HG02840 (cell line): ENCODE data around the gene PRKCSH.

Experiments
- ATAC-seq: cut with Tn5 transposase; IDR thresholded peaks from one replicate; pipeline ENCODE4 v1.9.1; 2021; ENCODE audit warnings: mild to moderate bottlenecking, moderate library complexity, moderate number of reproducible peaks; ENCODE audit not compliant: unreplicated experiment, low FRiP score

The PRKCSH gene

GRCh38 chr19:11495885-11496284 lies 60.5 kb downstream of the PRKCSH start:
- no peak for ATAC-seq

GRCh38 chr19:11496391-11497163 lies 61.1 kb downstream of the PRKCSH start:
- ATAC-seq, result no peak

GRCh38 chr19:11499220-11499726 lies 63.8 kb downstream of the PRKCSH start:
- ATAC-seq, result no peak

GRCh38 chr19:11499890-11500420 lies 64.5 kb downstream of the PRKCSH start:
- ATAC-seq, result no peak
